ENCODE results near the gene CHID1. TPM values are rescaled to one million over a fixed set of nuclear protein-coding genes. Genes with fewer than 3 reads are reported as not detected.

The CHID1 gene
- total and polyA plus RNA-seq, 2 experiments from 2014 or later, result 54.1 to 67.3 TPM

DNA sequence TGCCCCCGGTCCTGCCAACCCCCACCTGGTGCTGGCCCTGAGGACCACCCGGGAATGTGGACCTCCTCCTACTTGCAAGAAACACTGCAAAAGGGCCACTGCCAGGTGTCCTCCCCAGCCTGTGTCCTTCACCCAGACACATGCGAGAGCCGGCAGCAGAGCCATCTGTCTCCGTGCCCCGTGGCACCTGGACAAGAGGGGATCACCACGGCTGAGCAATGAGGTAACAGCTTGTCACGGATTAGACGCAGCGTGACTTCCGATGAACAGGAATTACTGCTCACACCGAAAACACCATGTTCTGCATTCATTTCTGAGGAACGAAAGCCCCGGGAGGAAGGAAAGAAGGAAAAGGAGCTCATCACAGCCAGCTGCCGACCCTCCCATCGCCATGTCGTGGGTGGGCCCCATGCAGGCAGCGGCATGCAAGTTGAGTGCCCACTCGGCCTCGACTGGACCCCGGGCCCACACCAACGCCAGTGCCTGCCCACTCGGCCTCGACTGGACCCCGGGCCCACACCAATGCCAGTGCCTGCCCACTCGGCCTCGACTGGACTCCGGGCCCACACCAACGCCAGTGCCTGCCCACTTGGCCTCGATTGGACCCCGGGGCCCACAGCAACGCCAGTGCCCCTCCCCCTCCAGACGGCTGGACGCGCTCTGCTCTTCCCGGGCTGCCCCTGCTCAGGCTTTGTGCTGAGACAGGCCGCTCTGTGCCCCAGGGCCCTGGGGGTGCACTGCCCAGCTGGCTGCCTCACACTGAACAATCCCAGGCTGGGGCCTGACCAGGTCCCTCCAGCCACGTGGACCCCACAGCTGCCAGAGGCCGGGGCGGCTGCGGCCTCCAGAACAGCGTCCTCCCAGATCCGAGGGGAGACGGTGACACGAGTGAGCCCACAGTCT lies 22.0 kb downstream of the CHID1 start:
- Histone ChIP-seq H4K20me1 (replicated peaks; ENCODE audit: insufficient read depth) (0 out of 2 replicates have a peak, but pooled peaks cover 3% of the 10 kb centered on the region), H3K27me3 (ENCODE audit: insufficient read depth) (no peaks in the 10 kb centered on the region), H3K4me3 (no peak overlapping the region), H3K27ac (ENCODE audit: low read depth) (no peak overlapping the region), H3K4me1 (ENCODE audit: insufficient read depth) (no peaks in the 10 kb centered on the region; the same call in 1 of the 2 replicates), H3F3A (replicated peaks; ENCODE audit: low read depth) (no peaks in the 10 kb centered on the region), H3K4me2 (no peak overlapping the region), H3K79me2 (replicated peaks; ENCODE audit: insufficient read depth) (no peaks in the 10 kb centered on the region), H3K36me3 (ENCODE audit: insufficient read depth) (no peaks in the 10 kb centered on the region), H2AFZ (no peak overlapping the region), H3K9me2 (ENCODE audit: insufficient read depth) (no peaks in the 10 kb centered on the region)
- Mint-ChIP-seq H3K4me1 (peaks cover 8% of the 10 kb centered on the region), H3K4me3 (no peak overlapping the region), H3K36me3 (ENCODE audit: low read depth) (peaks cover 15% of the 10 kb centered on the region), H3K27ac (no peak overlapping the region), H3K27me3 (ENCODE audit: insufficient read depth, low read depth, poor library complexity) (peaks cover 15% of the 10 kb centered on the region), H3K9me3 (peaks cover 3% of the 10 kb centered on the region; the same call in 2 of the 3 replicates)
- ATAC-seq (no peak), DNase-seq (ENCODE audit: low spot score) (no peak)
- TF ChIP-seq, protein P1, sequence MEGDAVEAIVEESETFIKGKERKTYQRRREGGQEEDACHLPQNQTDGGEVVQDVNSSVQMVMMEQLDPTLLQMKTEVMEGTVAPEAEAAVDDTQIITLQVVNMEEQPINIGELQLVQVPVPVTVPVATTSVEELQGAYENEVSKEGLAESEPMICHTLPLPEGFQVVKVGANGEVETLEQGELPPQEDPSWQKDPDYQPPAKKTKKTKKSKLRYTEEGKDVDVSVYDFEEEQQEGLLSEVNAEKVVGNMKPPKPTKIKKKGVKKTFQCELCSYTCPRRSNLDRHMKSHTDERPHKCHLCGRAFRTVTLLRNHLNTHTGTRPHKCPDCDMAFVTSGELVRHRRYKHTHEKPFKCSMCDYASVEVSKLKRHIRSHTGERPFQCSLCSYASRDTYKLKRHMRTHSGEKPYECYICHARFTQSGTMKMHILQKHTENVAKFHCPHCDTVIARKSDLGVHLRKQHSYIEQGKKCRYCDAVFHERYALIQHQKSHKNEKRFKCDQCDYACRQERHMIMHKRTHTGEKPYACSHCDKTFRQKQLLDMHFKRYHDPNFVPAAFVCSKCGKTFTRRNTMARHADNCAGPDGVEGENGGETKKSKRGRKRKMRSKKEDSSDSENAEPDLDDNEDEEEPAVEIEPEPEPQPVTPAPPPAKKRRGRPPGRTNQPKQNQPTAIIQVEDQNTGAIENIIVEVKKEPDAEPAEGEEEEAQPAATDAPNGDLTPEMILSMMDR (conservative IDR thresholded peaks at IDR 0.05; ENCODE audit: low read depth in 2 of 2), result no peak
- TF ChIP-seq, protein P2, sequence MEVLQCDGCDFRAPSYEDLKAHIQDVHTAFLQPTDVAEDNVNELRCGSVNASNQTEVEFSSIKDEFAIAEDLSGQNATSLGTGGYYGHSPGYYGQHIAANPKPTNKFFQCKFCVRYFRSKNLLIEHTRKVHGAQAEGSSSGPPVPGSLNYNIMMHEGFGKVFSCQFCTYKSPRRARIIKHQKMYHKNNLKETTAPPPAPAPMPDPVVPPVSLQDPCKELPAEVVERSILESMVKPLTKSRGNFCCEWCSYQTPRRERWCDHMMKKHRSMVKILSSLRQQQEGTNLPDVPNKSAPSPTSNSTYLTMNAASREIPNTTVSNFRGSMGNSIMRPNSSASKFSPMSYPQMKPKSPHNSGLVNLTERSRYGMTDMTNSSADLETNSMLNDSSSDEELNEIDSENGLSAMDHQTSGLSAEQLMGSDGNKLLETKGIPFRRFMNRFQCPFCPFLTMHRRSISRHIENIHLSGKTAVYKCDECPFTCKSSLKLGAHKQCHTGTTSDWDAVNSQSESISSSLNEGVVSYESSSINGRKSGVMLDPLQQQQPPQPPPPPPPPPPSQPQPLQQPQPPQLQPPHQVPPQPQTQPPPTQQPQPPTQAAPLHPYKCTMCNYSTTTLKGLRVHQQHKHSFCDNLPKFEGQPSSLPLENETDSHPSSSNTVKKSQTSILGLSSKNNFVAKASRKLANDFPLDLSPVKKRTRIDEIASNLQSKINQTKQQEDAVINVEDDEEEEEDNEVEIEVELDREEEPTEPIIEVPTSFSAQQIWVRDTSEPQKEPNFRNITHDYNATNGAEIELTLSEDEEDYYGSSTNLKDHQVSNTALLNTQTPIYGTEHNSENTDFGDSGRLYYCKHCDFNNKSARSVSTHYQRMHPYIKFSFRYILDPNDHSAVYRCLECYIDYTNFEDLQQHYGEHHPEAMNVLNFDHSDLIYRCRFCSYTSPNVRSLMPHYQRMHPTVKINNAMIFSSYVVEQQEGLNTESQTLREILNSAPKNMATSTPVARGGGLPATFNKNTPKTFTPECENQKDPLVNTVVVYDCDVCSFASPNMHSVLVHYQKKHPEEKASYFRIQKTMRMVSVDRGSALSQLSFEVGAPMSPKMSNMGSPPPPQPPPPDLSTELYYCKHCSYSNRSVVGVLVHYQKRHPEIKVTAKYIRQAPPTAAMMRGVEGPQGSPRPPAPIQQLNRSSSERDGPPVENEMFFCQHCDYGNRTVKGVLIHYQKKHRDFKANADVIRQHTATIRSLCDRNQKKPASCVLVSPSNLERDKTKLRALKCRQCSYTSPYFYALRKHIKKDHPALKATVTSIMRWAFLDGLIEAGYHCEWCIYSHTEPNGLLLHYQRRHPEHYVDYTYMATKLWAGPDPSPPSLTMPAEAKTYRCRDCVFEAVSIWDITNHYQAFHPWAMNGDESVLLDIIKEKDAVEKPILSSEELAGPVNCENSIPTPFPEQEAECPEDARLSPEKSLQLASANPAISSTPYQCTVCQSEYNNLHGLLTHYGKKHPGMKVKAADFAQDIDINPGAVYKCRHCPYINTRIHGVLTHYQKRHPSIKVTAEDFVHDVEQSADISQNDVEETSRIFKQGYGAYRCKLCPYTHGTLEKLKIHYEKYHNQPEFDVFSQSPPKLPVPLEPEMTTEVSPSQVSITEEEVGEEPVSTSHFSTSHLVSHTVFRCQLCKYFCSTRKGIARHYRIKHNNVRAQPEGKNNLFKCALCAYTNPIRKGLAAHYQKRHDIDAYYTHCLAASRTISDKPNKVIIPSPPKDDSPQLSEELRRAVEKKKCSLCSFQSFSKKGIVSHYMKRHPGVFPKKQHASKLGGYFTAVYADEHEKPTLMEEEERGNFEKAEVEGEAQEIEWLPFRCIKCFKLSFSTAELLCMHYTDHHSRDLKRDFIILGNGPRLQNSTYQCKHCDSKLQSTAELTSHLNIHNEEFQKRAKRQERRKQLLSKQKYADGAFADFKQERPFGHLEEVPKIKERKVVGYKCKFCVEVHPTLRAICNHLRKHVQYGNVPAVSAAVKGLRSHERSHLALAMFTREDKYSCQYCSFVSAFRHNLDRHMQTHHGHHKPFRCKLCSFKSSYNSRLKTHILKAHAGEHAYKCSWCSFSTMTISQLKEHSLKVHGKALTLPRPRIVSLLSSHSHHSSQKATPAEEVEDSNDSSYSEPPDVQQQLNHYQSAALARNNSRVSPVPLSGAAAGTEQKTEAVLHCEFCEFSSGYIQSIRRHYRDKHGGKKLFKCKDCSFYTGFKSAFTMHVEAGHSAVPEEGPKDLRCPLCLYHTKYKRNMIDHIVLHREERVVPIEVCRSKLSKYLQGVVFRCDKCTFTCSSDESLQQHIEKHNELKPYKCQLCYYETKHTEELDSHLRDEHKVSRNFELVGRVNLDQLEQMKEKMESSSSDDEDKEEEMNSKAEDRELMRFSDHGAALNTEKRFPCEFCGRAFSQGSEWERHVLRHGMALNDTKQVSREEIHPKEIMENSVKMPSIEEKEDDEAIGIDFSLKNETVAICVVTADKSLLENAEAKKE (CRISPR knock-in tag; IDR thresholded peaks at IDR 0.05), result no peak
- no peak for TF ChIP-seq JUNB (IDR thresholded peaks at IDR 0.05; ENCODE audit: unreplicated experiment)

All from GM23338 (cell line).